Activated CD8-positive, alpha-beta memory T cell treated with anti-CD3 and anti-CD28 coated beads for 36 hours (primary cell): ENCODE results near the gene PRR12. TPM values are rescaled to one million over a fixed set of nuclear protein-coding genes. Genes with fewer than 3 reads are reported as not detected.
"Not testable (repeated sequence)": the region's sequence is repeated elsewhere in the genome, so short reads cannot be mapped to it uniquely, and the experiment has no call there.

Experiments
- CTCF ChIA-PET: fragments of 350-600 bp; sonication (Branson Sonifier 250); formaldehyde crosslinking; loops from one replicate; lab custom pipeline; 2021; ENCODE audit warnings: antibody characterized with exemption; lab: Charles Lee
- POLR2A ChIA-PET: fragments of 350-600 bp; sonication (Branson Sonifier 250); formaldehyde crosslinking; loops from one replicate; lab custom pipeline; 2021; ENCODE audit warnings: antibody characterized with exemption; lab: Charles Lee
- total RNA-seq, 2 experiments: library from RNA; stranded (reverse); gene quantifications; one replicate each; pipeline ENCODE4 v1.2.3, GENCODE V29; 2021

Gene PRR12
- total RNA-seq, 2 experiments from 2014 or later = 22.0 to 22.3 TPM

DNA sequence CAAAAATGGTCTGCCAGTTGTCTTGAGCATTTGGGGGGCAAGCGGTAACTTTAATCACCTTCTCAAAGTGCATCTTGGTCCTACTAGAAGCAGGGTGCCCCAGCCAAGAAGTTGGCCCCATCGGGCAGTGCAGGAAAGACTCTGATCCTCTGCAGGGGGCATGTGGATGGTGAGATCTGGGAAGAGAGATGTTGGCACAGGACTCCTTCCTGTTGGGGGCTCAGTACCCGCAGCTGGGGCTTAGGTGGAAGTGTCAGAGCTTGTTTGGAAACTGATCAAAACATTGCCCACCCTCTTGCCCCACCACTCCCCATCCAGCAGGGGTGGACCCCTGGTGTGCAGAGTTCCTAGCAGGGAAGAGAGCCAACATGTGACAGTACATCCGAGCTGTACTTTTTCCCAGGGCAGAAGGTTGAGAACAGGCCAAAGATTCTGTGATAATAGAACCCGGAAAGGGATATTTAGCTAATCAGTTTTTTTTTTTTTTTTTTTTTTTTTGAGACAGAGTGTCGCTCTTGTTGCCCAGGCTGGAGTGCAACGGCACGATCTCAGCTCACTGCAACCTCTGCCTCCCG, 40.1 kb downstream of the PRR12 start:
- ChIA-PET POLR2A (no interaction called here), CTCF (interaction anchor here (0.6 to 0.7 kb wide), 3 partner anchors 81 to 209 kb away, joined by 3 to 5 read pairs (median 3); no protein-coding TSS in a partner anchor)

DNA sequence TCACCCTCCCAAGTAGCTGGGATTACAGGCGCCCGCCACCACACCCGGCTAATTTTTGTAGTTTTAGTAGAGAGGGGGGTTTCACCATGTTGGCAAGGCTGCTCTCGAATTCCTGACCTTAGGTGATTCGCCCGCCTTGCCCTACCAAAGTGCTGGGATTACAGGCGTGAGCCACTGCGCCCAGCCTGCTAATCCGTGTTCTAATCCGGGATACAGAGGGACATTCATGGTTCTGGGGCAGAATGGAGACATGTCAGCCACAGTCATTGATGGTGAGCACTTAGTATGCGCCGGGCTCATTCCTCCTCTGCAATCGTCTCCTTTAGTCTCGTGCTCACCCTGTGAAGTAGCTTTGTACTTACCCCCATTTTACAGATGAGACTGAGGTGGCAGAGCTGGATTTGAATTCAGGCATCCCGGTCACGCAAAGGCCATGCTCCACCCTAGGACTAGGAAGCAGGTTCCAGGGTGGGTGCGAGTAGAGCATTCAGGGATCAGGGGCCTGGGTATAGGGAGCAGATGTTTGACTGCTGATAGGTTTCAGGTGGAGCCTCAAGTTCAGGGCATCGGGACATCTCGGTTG, 40.7 kb downstream of the PRR12 start:
- ChIA-PET CTCF (interaction anchor here (0.6 to 0.7 kb wide), 2 partner anchors 110 to 208 kb away, joined by 3 to 5 read pairs; no protein-coding TSS in a partner anchor), POLR2A (no interaction called here)

DNA sequence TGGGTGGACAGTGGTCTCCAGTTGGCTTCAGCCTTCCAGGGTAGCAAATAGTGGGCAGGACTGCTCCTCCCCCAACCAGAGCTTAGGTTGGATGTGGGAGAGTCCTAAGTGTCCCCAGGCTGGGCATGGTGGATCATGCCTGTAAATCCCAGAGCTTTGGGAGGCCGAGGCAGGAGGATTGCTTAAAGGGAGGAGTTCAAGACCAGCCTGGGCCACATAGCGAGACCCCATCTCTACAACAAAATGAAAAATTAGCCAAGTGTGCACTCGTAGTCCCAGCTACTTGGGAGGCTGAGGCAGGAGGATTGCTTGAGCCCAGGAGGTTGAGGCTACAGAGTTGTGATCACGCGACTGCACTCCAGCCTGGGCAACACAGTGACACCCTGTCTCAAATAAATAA, 41.6 kb downstream of the PRR12 start:
- ChIA-PET POLR2A (no interaction called here), CTCF (no interaction called here)

DNA sequence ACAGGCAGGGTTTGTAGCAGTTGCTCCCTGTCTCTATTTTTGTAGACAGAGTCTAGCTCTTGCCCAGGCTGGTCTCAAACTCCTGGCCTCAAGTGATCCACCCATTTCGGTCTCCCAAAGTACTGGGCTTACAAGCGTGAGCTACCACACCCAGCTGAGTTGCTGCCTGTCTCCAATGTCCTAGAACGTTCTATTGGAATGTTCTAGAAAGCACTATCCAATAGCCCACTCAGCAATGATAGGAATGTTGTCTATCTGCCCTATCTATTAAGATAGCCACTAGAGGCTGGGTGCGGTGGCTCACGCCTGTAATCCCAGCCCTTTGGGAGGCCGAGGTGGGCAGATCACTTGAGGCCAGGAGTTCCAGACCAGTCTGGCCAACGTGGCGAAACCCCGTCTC, 42.3 kb downstream of the PRR12 start:
- CTCF ChIA-PET, POLR2A ChIA-PET: not testable (repeated sequence)

DNA sequence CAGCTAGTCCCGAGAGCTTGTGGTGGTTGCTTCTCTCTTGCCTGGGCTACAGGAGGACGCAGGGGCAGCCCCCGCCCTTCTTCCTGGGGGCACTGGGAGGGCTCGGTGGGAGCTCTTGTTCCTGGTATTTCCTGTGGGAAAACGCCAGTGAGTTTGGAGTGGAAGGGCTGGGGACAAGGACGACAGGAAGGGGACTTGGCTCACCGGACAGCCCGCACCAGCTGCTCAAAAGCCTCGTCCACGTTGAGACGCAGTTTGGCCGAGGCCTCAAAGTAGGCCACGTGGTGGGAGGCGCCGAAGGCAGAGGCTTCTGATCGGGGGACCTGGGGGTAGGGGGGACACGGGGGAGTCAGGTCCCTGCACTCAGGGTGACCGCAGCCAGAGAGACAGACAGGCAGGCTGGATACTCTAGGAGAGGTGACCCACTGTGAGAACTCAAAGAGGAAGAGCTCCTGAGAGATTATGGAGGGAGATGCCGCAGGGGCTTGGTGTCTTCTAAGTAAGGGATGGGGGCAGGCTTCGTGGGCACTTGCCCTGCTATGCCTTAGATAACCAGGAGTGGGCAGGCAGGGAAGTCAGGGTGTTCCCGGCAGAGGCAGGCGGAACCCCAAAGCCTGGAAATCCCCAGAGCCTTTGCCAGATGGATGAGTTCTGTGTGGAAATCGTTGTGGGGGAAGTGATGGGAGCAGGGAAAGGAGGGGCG, 44.7 kb downstream of the PRR12 start:
- CTCF ChIA-PET = interaction anchor here (0.6 kb wide), 1 partner anchor 138 kb away, joined by 3 read pairs; no protein-coding TSS in a partner anchor
- POLR2A ChIA-PET = interaction anchor here (0.6 kb wide), 1 partner anchor 18 kb away, joined by 4 read pairs; no protein-coding TSS in a partner anchor

DNA sequence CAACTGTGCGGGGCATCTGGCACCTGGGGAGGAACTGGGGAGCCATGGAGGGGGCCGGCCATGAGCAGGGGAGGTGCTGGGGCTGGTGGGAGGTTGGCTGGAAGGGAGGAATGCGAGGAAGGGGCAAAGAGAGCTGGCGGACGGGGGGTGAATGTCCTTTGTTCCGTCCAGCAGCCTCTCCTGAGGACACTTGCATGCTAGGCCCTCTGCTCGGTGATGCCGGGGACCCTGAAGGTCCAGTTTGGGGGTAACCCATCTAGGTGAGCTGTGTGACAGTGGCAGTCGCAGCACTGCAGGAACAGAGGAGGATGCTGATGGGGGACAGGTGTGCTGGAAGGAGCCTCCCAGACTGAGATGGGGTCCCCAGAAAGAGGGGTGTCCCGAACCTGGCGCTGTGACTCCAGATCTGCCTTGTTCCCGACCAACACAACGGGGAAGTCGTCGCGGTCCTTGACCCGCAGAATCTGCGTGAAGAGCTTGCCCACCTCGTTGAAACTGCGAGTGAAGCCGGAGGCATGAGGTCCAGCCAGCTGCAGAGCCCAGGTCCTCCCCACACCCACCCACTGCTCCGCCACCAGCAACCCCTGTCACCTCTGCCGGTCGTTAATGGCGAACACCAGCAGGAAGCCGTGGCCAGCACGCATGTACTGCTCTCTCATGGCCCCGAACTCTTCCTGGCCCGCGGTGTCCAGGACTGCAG, 45.4 kb downstream of the PRR12 start:
- POLR2A ChIA-PET = no interaction called here
- CTCF ChIA-PET = interaction anchor here (0.5 kb wide), 1 partner anchor 23 kb away, joined by 3 read pairs; no protein-coding TSS in a partner anchor

DNA sequence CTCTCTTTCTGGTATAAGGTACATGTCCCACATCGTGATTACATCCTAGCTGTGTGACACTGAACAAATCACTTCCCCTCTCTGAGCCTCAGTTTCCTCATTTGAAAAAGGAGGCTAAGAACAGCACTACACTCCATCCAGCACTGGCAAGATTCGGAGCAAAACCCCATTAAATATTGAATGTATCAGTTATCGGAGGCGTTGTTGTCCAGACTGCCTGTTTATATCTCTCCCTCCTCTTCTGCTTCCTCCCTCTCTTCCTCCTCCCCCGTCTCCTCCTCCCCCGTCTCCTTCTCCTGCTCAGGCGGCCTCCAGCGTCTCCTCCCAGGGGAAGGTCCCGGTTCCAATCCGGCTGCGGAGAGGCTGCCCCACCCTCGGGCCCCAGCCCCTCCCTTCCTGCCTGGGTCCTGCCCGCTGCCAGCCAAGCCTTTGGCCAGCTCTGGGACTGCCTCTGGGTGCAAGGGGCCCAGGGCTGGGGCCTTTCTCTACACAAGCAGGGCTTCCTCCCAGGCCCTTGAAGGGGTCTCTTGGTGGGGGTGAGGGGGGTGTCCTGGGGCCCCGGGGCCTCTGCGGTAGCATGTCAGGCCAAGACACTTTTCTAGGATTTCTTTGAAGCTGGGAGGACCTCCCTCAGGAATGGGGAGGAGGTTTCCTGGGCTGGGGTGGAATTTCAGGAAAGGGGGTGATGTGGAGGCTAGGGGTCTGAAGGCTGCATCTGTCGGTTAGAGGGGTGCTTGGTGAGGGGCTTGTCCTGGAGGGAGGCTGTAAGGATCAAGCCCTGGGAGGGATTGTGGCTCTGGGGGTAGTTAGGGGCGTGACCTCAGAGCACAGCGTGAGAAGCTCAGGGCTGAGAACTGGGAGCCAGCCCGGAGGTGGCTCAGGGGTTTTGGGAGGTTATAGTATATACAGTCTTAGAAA, 47.1 kb downstream of the PRR12 start:
- CTCF ChIA-PET = interaction anchor here (1.0 kb wide), 1 partner anchor 35 kb away, joined by 3 read pairs; no protein-coding TSS in a partner anchor
- POLR2A ChIA-PET = no interaction called here

DNA sequence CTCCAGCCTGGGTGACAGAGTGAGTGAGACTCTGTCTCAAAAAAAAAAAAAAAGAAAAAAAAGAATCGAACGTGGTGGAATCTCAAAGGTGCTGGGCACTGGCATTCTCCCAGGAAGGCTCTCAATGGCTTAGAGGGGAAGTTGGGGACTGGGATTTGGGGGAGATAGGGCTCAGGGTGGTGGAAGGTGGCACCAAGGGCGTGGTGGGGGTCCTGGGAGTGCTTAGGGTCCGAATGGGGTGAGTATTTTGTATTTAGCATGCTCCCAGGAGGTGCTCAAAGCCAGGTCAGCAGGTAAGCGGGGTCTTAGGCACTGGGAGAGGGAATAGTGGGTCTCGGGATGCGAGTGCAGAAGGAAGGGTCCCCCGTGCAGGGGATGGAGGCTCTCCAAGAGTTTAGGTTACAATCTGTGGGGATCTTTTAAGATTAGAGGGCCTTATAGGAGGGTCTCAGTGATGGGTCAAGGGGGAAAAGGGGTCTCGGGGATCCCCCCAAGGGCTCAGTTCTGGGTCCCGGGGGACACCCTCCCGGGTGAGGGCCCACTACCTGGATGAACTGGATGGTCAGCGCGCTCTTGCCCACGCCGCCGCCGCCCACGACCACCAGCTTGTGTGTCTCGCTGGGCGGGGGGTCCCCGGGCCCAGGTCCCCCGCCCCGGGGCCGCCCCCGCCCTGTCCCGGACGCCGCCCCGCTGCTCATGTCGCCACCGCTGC, 48.6 kb downstream of the PRR12 start:
- CTCF ChIA-PET = interaction anchor here (1.0 to 2.2 kb wide), 4 partner anchors 28 to 49 kb away, joined by 3 to 8 read pairs (median 4); partner anchors contain the start of genes PRMT1 and PRR12
- POLR2A ChIA-PET = interaction anchor here (0.7 to 1.9 kb wide), 9 partner anchors 9 to 514 kb away, joined by 3 to 11 read pairs (median 4); partner anchors contain the start of genes BCL2L12, IRF3, PRMT1 and PRR12

DNA sequence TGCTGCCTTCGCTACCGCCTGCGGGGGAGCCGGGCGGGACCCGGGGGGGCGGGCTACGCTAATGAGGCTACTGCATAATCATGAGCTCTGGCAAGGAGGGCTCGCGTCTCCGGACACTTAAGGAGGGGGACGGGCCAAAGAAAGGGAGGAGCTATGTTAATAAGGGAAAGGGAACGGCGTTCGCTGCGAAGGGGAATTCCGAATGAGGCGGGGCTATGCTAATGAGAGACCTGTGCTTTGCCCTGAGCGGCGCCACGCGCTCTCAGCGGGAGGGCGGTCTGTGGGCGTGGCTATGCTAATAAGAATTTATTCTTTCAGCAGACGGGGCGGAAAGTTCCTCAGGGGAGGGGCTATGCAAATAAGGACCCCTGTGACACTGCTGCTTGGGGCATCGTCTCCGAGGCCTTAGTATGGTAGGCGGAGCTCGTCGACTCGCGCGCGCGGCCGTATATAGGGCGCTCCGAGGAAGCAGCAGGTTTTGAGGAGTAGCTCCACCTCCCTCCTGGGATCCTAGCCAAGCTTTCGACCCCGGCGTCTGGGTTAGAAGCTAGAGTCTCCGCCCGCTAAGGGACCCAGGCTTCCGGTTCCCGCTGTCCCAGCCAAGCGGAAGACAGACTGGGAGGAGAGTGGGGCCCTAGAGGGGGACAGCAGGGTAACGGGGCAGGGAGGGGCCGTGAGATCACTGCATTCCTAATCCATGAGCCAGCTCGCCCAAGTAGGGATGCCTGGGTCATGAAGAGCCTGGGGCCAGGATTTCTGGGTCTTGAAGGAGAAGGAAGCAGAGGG, 49.3 kb downstream of the PRR12 start, which contains the start of gene RRAS:
TSS of gene RRAS (minus strand) at position 31 of the 786 bp plus-strand sequence. CDS start 45 bp downstream, outside the sequence.
- POLR2A ChIA-PET = interaction anchor here (0.6 to 1.9 kb wide), 10 partner anchors 9 to 153 kb away, joined by 3 to 11 read pairs (median 4); partner anchors contain the start of genes BCL2L12, IRF3, PRMT1 and PRR12

DNA sequence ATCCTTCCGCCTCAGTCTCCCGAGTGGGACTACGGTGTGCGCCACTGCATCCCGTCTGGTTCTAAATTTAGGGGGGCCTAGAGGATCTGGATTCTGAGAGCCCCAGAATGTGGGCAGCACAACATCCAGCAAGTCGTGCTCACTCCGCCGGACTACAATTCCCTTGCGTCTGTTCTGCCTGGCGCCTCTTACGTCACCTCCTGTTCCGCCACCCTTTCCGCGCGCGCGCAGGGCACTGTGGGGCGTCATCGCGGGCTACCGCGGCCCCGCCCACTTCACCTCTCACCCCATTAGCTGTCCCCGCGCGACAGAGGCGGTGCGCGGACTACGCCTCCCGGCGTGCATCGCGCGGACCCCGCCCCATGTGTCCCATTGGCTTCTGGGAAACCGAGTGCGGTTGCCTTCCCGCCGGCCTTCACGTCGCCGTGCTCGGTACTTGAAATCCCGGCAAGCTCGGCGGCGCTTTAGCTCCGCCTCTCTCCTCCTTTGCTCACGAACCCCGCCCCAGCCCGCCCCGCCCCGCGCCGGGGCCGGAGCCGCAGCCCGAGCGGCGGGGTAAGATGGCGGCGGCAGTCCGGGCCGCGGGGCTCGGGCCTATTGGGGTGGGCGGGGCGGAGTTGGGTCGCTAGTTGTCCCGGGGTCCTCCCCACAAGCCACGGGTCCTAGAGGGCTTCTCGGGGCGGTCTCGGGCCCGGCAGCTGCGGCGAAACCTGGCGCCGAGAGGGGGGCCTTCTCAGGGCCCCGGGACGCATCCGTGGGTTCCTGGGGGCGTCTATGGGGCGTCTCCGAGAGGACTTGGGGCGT, 50.9 kb downstream of the PRR12 start, which contains the start of gene SCAF1:
TSS of gene SCAF1 (plus strand) at position 522 of the 804 bp plus-strand sequence. CDS start 2,818 bp downstream, outside the sequence.
- ChIA-PET CTCF (interaction anchor here (0.8 to 2.2 kb wide), 3 partner anchors 31 to 118 kb away, joined by 3 to 8 read pairs (median 6); partner anchors contain the start of gene PRR12), POLR2A (no interaction called here)

More for the DNA sequence above, 49.3 kb downstream of the PRR12 start, which contains the start of gene RRAS:
- CTCF ChIA-PET = interaction anchor here (0.6 to 2.2 kb wide), 7 partner anchors 18 to 134 kb away, joined by 3 to 8 read pairs (median 4); partner anchors contain the start of genes PRMT1 and PRR12

DNA sequence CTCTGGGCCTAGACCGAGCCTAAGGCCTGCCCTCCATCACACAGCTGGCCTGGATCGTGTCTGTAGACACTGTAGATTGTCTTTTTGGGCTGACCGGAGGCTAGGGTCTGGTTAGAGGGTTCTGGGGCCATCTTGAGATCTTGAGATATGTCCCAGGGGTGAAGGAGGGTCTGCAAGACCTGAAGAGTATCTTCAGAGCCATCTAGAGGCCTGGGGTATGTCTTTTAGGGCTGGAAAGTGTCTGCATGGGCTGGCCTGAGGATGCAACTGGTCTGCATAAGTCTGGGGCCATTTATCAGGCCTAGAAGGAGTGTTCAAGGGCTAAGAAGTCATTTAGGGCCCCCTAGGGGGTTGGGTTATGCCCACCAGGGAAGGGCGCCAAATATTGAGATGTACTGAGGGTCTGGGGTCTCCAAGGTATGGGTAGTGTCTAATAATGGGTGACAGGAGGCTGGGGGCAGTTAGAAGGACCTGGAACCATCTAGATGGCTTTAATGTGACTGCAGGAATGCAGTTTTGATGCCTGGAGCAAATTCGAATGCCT, 51.6 kb downstream of the PRR12 start:
- CTCF ChIA-PET = interaction anchor here (0.8 to 1.4 kb wide), 3 partner anchors 30 to 39 kb away, joined by 3 to 6 read pairs (median 6); partner anchors contain the start of gene PRMT1
- POLR2A ChIA-PET = no interaction called here

DNA sequence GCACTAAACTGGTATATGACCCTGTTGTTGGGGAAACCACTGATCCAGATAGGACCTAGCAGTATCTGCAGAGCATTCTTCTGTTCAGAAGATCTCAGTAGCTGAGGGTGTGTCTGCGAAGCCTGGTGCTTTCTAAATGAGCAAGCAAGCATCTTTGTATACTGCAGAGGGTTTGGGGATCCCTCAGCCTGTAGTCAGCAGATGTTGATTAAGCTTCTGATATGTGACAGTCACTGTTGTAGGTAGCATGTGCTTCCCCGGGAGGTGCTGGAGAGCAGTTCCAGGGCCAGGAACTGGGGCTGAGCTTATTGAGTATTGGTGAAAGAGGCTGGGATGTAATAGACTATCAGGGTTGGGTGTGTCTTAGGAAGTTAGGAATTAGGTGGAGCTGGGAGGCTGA, 52.5 kb downstream of the PRR12 start:
- ChIA-PET POLR2A (interaction anchor here (0.5 to 0.7 kb wide), 3 partner anchors 24 to 79 kb away, joined by 3 to 5 read pairs (median 4); no protein-coding TSS in a partner anchor), CTCF (interaction anchor here (0.8 to 1.1 kb wide), 4 partner anchors 21 to 38 kb away, joined by 3 to 6 read pairs (median 4); partner anchors contain the start of gene PRMT1)

DNA sequence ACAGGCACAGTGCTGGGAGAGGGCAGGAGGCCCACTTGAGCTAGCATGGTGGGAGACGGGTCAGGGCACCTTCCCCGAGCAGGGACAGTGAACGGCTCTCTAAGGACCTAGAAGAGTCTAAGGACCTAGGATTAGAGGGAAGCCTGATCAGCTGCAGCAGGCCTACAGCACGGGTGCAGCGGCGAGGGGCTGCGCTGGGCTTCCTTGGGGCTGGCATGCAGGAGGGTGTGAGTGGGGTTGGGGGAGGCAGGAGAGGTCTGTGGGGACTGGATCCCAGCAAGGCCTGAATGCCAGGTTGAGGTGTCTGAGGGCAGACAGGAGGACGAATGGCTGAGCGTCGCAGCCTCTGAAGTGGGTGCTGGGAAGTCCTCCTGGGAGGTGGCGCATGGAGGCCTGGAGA, 54.6 kb downstream of the PRR12 start:
- CTCF ChIA-PET = no interaction called here
- POLR2A ChIA-PET = no interaction called here

DNA sequence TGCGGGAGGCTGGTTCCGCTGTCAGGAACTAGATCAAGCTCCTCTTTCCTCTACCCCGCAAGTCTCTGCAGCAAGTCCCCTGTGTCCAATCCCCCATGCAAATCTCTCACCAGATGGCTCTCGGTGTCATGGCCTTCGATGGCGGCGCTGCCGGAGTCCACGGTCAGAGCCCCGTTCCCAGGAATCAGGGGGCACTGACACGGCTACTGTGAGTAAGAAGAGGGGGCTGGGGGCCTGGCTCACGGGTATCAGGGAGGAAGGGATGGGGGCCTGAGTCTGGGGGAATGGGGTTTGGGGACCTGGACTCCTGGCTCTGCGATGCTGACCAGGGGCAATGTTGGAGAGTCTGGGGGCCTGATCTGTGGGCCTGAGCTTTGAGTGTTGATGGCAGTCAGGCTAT, 55.0 kb downstream of the PRR12 start:
- ChIA-PET CTCF (no interaction called here), POLR2A (no interaction called here)

DNA sequence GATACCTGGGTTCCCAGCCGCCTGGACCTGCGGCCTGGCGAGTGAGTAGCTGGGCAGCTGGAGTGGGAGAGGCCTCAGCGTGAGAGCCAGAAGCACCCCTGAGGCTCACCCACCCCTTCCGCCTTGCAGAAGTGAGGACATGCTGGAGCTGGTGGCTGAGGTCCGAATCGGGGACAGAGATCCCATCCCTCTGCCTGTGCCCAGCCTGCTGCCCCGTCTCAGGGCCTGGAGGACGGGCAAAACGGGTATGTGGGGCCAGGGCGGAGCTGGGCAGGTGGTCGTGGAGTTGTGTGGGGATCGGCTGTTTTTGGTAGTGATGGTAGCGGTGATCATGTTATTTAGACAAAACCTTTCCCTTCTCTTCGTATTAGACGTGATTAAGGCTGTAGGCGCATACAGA, 55.6 kb downstream of the PRR12 start:
- POLR2A ChIA-PET = no interaction called here
- CTCF ChIA-PET = no interaction called here
